Lower lobe of right lung (tissue), 2 donors: ENCODE data around the gene C2CD4C. TPM values are rescaled to one million over a fixed set of nuclear protein-coding genes. Genes with fewer than 3 reads are reported as not detected.

Experiments used
- ATAC-seq, 2 donors: fragments of 200-7000 bp; cut with Tn5 transposase; one replicate each; pipeline ENCODE4 v1.9.1; 2020 to 2022; ENCODE audit warnings: mild to moderate bottlenecking in 2 of 2, moderate library complexity in 2 of 2
- DNase-seq: peaks from one replicate; pipeline ENCODE4 v3.0.0-alpha.2; 2020
- H3K27ac ChIP-seq: fragments of 200-600 bp; one replicate; pipeline ENCODE4 v1.8.0; 2022
- H3K27me3 ChIP-seq: fragments of 200-600 bp; one replicate; pipeline ENCODE4 v1.8.0; 2022; ENCODE audit warnings: low read depth
- H3K36me3 ChIP-seq: fragments of 200-600 bp; one replicate; pipeline ENCODE4 v1.8.0; 2022; ENCODE audit warnings: mild to moderate bottlenecking
- H3K4me1 ChIP-seq: fragments of 200-600 bp; one replicate; pipeline ENCODE4 v1.8.0; 2022
- H3K4me3 ChIP-seq: fragments of 200-600 bp; one replicate; pipeline ENCODE4 v1.8.0; 2022; ENCODE audit warnings: mild to moderate bottlenecking
- H3K9me3 ChIP-seq: fragments of 200-600 bp; one replicate; pipeline ENCODE4 v1.8.0; 2022
- intact Hi-C: fragments of 100-400 bp; cut with DNase I; formaldehyde crosslinking; loops from one replicate; pipeline ENCODE4 v1.11.0; 2022
- total RNA-seq: library from RNA; stranded (reverse); fragmentation: NEBNext Ultra II Directional; extraction: Animal tissue kit (Norgen Biotek cat#: 25700); gene quantifications from one replicate; pipeline ENCODE4 v1.2.1, GENCODE V29; 2021
- TF ChIP-seq, protein P1 (sequence below): fragments of 200-600 bp; IDR thresholded peaks from one replicate; pipeline ENCODE4 v1.8.0; 2022; ENCODE audit warnings: antibody characterized with exemption, mild to moderate bottlenecking
- donor health status: DM: no; HTN: yes; CAD: no; lungs with severe emphysema.

Gene C2CD4C
- total RNA-seq, 1 donor from 2014 or later = 2.2 TPM

- no peaks in the 10 kb centered on the region for H3K9me3 ChIP-seq
- H3K27me3 ChIP-seq = no peaks in the 10 kb centered on the region
- H3K36me3 ChIP-seq = no peaks in the 10 kb centered on the region
- TF ChIP-seq, protein P1, sequence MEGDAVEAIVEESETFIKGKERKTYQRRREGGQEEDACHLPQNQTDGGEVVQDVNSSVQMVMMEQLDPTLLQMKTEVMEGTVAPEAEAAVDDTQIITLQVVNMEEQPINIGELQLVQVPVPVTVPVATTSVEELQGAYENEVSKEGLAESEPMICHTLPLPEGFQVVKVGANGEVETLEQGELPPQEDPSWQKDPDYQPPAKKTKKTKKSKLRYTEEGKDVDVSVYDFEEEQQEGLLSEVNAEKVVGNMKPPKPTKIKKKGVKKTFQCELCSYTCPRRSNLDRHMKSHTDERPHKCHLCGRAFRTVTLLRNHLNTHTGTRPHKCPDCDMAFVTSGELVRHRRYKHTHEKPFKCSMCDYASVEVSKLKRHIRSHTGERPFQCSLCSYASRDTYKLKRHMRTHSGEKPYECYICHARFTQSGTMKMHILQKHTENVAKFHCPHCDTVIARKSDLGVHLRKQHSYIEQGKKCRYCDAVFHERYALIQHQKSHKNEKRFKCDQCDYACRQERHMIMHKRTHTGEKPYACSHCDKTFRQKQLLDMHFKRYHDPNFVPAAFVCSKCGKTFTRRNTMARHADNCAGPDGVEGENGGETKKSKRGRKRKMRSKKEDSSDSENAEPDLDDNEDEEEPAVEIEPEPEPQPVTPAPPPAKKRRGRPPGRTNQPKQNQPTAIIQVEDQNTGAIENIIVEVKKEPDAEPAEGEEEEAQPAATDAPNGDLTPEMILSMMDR = no peak
- no peak overlapping the region for H3K4me3 ChIP-seq
- no peaks in the 10 kb centered on the region for H3K4me1 ChIP-seq
- intact Hi-C loops = no loop called here
- DNase-seq = no peak
- peak in 1 of 2 donors; percentile 29 for ATAC-seq
- H3K27ac ChIP-seq = no peak overlapping the region
Measured at GRCh38 chr19:441213-441836, 32.4 kb upstream of the C2CD4C start.

GRCh38 chr19:440391-441212 is 31.7 kb upstream of the C2CD4C start:
- H3K36me3 ChIP-seq = no peaks in the 10 kb centered on the region
- intact Hi-C loops = no loop called here
- H3K9me3 ChIP-seq = no peaks in the 10 kb centered on the region
- TF ChIP-seq, protein P1 = no peak
- DNase-seq (no peak), ATAC-seq (no peak)
- no peak overlapping the region for H3K4me3 ChIP-seq
- H3K4me1 ChIP-seq = no peaks in the 10 kb centered on the region
- H3K27ac ChIP-seq = no peak overlapping the region
- H3K27me3 ChIP-seq = no peaks in the 10 kb centered on the region

GRCh38 chr19:439167-439900 is 30.4 kb upstream of the C2CD4C start:
- ATAC-seq (no peak), DNase-seq (no peak)
- H3K27me3 ChIP-seq = no peaks in the 10 kb centered on the region
- no peak overlapping the region for H3K4me3 ChIP-seq
- H3K36me3 ChIP-seq = peaks cover 4% of the 10 kb centered on the region
- no peaks in the 10 kb centered on the region for H3K9me3 ChIP-seq
- no peaks in the 10 kb centered on the region for H3K4me1 ChIP-seq
- TF ChIP-seq, protein P1 = no peak
- no peak overlapping the region for H3K27ac ChIP-seq
- intact Hi-C loops = no loop called here

- Histone ChIP-seq H3K27me3 (no peaks in the 10 kb centered on the region), H3K36me3 (peaks cover 4% of the 10 kb centered on the region), H3K9me3 (no peaks in the 10 kb centered on the region), H3K4me3 (no peak overlapping the region), H3K27ac (no peak overlapping the region), H3K4me1 (no peaks in the 10 kb centered on the region)
- intact Hi-C loops = no loop called here
- TF ChIP-seq, protein P1 = no peak
- DNase-seq = no peak
- no peak for ATAC-seq
Measured at GRCh38 chr19:438416-438958, 29.5 kb upstream of the C2CD4C start.

- DNase-seq = no peak
Measured at GRCh38 chr19:437041-437440, 28.1 kb upstream of the C2CD4C start.

More at GRCh38 chr19:437041-437440, 28.1 kb upstream of the C2CD4C start:
- no peaks in the 10 kb centered on the region for H3K27me3 ChIP-seq
- intact Hi-C loops = no loop called here
- H3K9me3 ChIP-seq = no peaks in the 10 kb centered on the region
- H3K27ac ChIP-seq = no peak overlapping the region
- ATAC-seq = no peak
- no peaks in the 10 kb centered on the region for H3K4me1 ChIP-seq
- no peak overlapping the region for H3K4me3 ChIP-seq
- peaks cover 4% of the 10 kb centered on the region for H3K36me3 ChIP-seq
- TF ChIP-seq, protein P1 = no peak
